Osteoblast (primary cell): ENCODE measurements around the gene USP34. TPM values are rescaled to one million over a fixed set of nuclear protein-coding genes. Genes with fewer than 3 reads are reported as not detected.

Experiments
- DNase-seq: peaks from one replicate; pipeline ENCODE4 v3.0.0; 2011; ENCODE audit warnings: low spot score, mixed read lengths; ENCODE audit not compliant: insufficient read length; ENCODE audit errors: missing footprints
- H2AFZ ChIP-seq: 2 replicates; pipeline ENCODE4 v1.6.0; 2011; ENCODE audit warnings: mild to moderate bottlenecking, low read length
- H3K27ac ChIP-seq: 2 replicates; pipeline ENCODE4 v1.5.1; 2011; ENCODE audit warnings: mild to moderate bottlenecking, low read depth, low read length, moderate library complexity
- H3K27me3 ChIP-seq: 2 replicates; pipeline ENCODE4 v1.6.0; 2012; ENCODE audit warnings: mild to moderate bottlenecking, control low read depth, inconsistent platforms, low read length, moderate library complexity; ENCODE audit not compliant: insufficient read depth
- H3K36me3 ChIP-seq: 2 replicates; pipeline ENCODE4 v1.5.1; 2011; ENCODE audit warnings: mild to moderate bottlenecking, low read length, control low read depth, moderate library complexity; ENCODE audit not compliant: insufficient read depth
- H3K4me1 ChIP-seq: 2 replicates; pipeline ENCODE4 v1.5.1; 2011; ENCODE audit warnings: mild to moderate bottlenecking, low read length, control low read depth, moderate library complexity; ENCODE audit not compliant: insufficient read depth
- H3K4me2 ChIP-seq: 2 replicates; pipeline ENCODE4 v1.6.0; 2011; ENCODE audit warnings: mild to moderate bottlenecking, low read length; ENCODE audit not compliant: insufficient read depth
- H3K4me3 ChIP-seq: fragments of 200-600 bp; sonication (generic); 3 replicates; pipeline ENCODE4 v1.5.1; 2012; ENCODE audit warnings: mild to moderate bottlenecking, low read length, inconsistent platforms; ENCODE audit not compliant: insufficient read depth
- H3K79me2 ChIP-seq: 2 replicates; pipeline ENCODE4 v1.6.0; 2012; ENCODE audit warnings: mild to moderate bottlenecking, low read length, control low read depth, inconsistent platforms; ENCODE audit not compliant: insufficient read depth
- H3K9me3 ChIP-seq: 2 replicates; pipeline ENCODE4 v1.5.1; 2011; ENCODE audit warnings: low read depth, low read length, control low read depth
- H4K20me1 ChIP-seq: 2 replicates; pipeline ENCODE4 v1.6.0; 2012; ENCODE audit warnings: mild to moderate bottlenecking, low read length, control low read depth; ENCODE audit not compliant: insufficient read depth
- small RNA-seq: library from RNA; depleted of rRNA; stranded (forward); fragments of <200 nt; gene quantifications from one replicate; pipeline ENCODE3, GENCODE V24; 2012
- total RNA-seq: library from RNA; depleted of rRNA; stranded (reverse); fragments of >200 nt; gene quantifications from 2 replicates; pipeline ENCODE4 v1.2.3, GENCODE V29; 2012
- TF ChIP-seq, protein P1 (sequence below): IDR thresholded peaks from 2 replicates; pipeline ENCODE4 v1.5.1; 2011; ENCODE audit warnings: mild to moderate bottlenecking, low read depth, low read length, moderate library complexity; ENCODE audit errors: extremely low read depth

Gene USP34
- total RNA-seq, 1 donor: 152 TPM

DNA sequence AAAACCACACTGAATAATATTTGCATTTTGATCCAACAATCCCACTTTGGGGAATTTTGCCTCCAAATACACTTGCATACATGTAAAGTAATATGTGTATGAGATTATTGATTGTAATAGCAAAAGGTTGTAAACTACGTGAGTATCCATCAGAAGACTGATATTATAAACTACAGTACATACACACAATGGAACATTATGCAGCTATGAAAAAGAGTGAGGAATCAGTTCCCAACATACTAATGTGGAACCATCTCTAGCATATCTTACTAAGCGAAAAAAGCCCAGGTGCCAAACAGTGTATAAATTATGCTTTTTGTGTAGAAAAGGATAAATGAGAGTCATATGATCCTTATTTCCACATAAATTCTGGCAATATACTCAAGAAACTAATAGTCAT lies 324.9 kb downstream of the USP34 start:
- no peak overlapping the region for H2AFZ ChIP-seq
- no peak for DNase-seq
- no peaks in the 10 kb centered on the region for H3K27me3 ChIP-seq
- H3K27ac ChIP-seq: no peak overlapping the region
- no peaks in the 10 kb centered on the region for H4K20me1 ChIP-seq
- H3K79me2 ChIP-seq: peaks cover 8% of the 10 kb centered on the region
- H3K4me1 ChIP-seq: peaks cover 9% of the 10 kb centered on the region
- no peaks in the 10 kb centered on the region for H3K9me3 ChIP-seq
- H3K36me3 ChIP-seq: peaks cover 18% of the 10 kb centered on the region
- H3K4me3 ChIP-seq: peak overlapping the region; percentile 94
- H3K4me2 ChIP-seq: peak overlapping the region; percentile 98
- TF ChIP-seq, protein P1, sequence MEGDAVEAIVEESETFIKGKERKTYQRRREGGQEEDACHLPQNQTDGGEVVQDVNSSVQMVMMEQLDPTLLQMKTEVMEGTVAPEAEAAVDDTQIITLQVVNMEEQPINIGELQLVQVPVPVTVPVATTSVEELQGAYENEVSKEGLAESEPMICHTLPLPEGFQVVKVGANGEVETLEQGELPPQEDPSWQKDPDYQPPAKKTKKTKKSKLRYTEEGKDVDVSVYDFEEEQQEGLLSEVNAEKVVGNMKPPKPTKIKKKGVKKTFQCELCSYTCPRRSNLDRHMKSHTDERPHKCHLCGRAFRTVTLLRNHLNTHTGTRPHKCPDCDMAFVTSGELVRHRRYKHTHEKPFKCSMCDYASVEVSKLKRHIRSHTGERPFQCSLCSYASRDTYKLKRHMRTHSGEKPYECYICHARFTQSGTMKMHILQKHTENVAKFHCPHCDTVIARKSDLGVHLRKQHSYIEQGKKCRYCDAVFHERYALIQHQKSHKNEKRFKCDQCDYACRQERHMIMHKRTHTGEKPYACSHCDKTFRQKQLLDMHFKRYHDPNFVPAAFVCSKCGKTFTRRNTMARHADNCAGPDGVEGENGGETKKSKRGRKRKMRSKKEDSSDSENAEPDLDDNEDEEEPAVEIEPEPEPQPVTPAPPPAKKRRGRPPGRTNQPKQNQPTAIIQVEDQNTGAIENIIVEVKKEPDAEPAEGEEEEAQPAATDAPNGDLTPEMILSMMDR: no peak

DNA sequence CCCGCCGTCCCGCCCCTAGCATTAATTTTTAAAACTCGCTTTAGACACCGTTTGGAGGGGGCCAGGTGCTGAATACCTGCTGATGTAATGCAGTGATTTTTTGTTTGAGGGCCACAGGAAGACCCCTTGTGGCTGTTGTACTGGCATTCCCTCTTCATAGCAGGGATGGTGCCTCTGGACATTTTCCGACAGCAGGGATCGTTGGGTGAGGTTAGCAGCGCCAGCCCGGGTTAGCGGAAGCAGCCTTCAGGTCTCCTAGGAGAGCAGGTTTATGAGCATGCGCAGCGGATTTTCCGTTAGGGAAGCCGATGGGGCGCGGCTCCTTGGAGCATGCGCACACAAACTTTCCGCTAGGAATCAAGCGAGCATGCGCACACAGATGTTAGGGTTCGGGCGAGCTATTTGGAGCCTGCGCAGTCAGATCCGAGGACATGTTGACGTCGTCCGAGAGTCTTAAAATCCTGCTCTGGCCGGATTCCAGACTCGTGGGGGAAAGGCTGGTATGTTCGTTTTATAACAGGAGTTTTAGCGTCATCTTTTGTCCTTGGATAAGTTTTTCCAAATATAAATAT lies 326.1 kb downstream of the USP34 start:
- peaks cover 8% of the 10 kb centered on the region for H3K79me2 ChIP-seq

DNA sequence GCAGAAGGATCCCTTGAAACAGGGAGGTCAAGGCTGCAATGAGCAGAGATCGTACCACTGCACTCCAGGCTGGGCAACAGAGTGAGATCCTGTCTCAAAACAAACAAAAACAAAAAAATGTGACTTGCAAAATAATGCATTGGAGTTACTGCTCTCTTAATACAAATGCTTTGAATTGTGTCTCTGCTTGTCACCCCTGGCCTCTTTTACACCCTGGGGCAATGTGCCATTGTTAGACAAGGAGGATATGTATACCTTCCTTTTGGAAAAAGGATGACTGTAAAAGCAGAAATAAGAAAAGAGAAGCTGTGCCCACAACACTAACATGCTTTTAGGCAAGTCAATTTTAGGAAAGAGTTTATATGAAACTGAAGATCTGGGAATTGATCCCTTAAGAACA lies 329.7 kb downstream of the USP34 start:
- H3K4me1 ChIP-seq: peaks cover 9% of the 10 kb centered on the region
- no peaks in the 10 kb centered on the region for H4K20me1 ChIP-seq
- H3K79me2 ChIP-seq: peaks cover 8% of the 10 kb centered on the region
- H3K27ac ChIP-seq: no peak overlapping the region
- peaks cover 6% of the 10 kb centered on the region for H3K36me3 ChIP-seq
- TF ChIP-seq, protein P1: no peak
- no peak overlapping the region for H3K4me2 ChIP-seq
- no peak for DNase-seq
- no peaks in the 10 kb centered on the region for H3K9me3 ChIP-seq
- H3K4me3 ChIP-seq: no peak overlapping the region
- no peaks in the 10 kb centered on the region for H3K27me3 ChIP-seq
- H2AFZ ChIP-seq: no peak overlapping the region

More for the DNA sequence above, 326.1 kb downstream of the USP34 start:
- Histone ChIP-seq H3K4me2 (peak overlapping the region; percentile 98), H3K27ac (peak overlapping the region; percentile 85), H3K36me3 (peaks cover 14% of the 10 kb centered on the region), H3K4me1 (peaks cover 9% of the 10 kb centered on the region), H3K4me3 (peak overlapping the region; percentile 94), H3K27me3 (no peaks in the 10 kb centered on the region), H3K9me3 (no peaks in the 10 kb centered on the region), H4K20me1 (no peaks in the 10 kb centered on the region), H2AFZ (peak overlapping the region; percentile 99)
- TF ChIP-seq, protein P1: no peak
- peak; percentile 96 for DNase-seq

DNA sequence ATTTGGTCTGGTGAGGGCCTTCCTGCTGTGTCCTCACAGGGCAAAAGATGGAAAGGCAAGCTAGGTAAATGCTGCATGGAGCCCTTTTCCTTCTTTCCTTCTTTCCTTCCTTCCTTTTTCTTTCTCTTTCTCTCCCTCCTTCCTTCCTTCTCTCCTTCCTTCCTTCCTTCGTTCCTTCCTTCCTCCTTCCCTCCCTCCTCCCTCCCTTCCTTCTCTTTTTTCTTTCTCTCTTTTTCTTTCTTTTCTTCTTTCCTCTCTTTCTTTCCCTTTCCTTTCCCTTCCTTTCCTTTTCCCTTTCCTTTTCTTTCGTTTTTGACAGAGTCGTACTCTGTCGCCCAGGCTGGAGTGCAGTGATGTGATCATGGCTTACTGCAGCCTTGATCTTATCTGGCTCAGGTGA lies 332.0 kb downstream of the USP34 start:
- H3K9me3 ChIP-seq: no peaks in the 10 kb centered on the region
- no peaks in the 10 kb centered on the region for H3K4me1 ChIP-seq
- no peak for DNase-seq
- no peak overlapping the region for H2AFZ ChIP-seq
- no peaks in the 10 kb centered on the region for H4K20me1 ChIP-seq
- H3K27ac ChIP-seq: no peak overlapping the region
- peaks cover 6% of the 10 kb centered on the region for H3K36me3 ChIP-seq
- H3K27me3 ChIP-seq: no peaks in the 10 kb centered on the region
- H3K4me2 ChIP-seq: no peak overlapping the region
- TF ChIP-seq, protein P1: no peak
- no peaks in the 10 kb centered on the region for H3K79me2 ChIP-seq
- no peak overlapping the region for H3K4me3 ChIP-seq

Small RNAs within 50 kb of the gene (small RNA-seq; reads per million reads assigned to genes)
- gene SNORA70B: 0.60 reads per million

Other genes starting within 250 kb of the USP34 start
- 160 and 174 TPM in 2 replicates for gene XPO1, start 67.3 kb upstream of the USP34 start, total RNA-seq